Medulla oblongata (tissue), 1 donor: ENCODE measurements around the gene SKIL.

Source experiments
- DNase-seq: peaks from one replicate; pipeline ENCODE4 v3.0.0-alpha.2; 2015; ENCODE audit errors: extremely low spot score

SKIL gene

GRCh38 chr3:170437176-170437575 is 79.7 kb downstream of the SKIL start:
- peak; percentile 93 for DNase-seq

- DNase-seq: peak; percentile 44
These were observed 80.3 kb downstream of the SKIL start for GRCh38 chr3:170437696-170438407.

GRCh38 chr3:170438836-170439235 is 81.3 kb downstream of the SKIL start:
- DNase-seq: no peak

- no peak for DNase-seq
These were observed 82.8 kb downstream of the SKIL start for GRCh38 chr3:170440344-170440743.

- DNase-seq: no peak
These were observed 83.9 kb downstream of the SKIL start for GRCh38 chr3:170441412-170441811.

GRCh38 chr3:170442947-170443346 is 85.4 kb downstream of the SKIL start:
- no peak for DNase-seq

- DNase-seq: no peak
These were observed 85.9 kb downstream of the SKIL start for GRCh38 chr3:170443457-170443856.
